ENCODE results near the gene SULT1A2. TPM values are rescaled to one million over a fixed set of nuclear protein-coding genes. Genes with fewer than 3 reads are reported as not detected.
"Not testable (repeated sequence)": the region's sequence is repeated elsewhere in the genome, so short reads cannot be mapped to it uniquely, and the experiment has no call there.

SULT1A2 gene
- total RNA-seq, 2 experiments from 2014 or later = 0.26 to 0.30 TPM

- H3K27ac Mint-ChIP-seq = no peak overlapping the region
- ChIA-PET CTCF (interaction anchor here (0.6 to 1.1 kb wide), 3 partner anchors 8 to 235 kb away, joined by 3 to 5 read pairs (median 3); no protein-coding TSS in a partner anchor), POLR2A (no interaction called here)
- peak; percentile 27 for DNase-seq
- intact Hi-C loops (cut with DNase I, micrococcal nuclease) = loop anchor here in 1 of 2 experiments (1.0 kb wide), 1 partner anchor 58 kb away; no protein-coding TSS in a partner anchor
- ATAC-seq = no peak
- H3K9me3 Mint-ChIP-seq (ENCODE audit: low read depth) = no peaks in the 10 kb centered on the region
- no peak overlapping the region for H3K4me3 Mint-ChIP-seq
- H3K27me3 Mint-ChIP-seq = no peaks in the 10 kb centered on the region
- H3K4me1 Mint-ChIP-seq = peaks cover 10% of the 10 kb centered on the region
- H3K36me3 Mint-ChIP-seq (ENCODE audit: low read depth) = no peaks in the 10 kb centered on the region
These were observed 47.5 kb downstream of the SULT1A2 start for GRCh38 chr16:28549301-28549899.

- no peaks in the 10 kb centered on the region for H3K9me3 Mint-ChIP-seq (ENCODE audit: low read depth)
- no peak for DNase-seq
- peaks cover 10% of the 10 kb centered on the region for H3K4me1 Mint-ChIP-seq
- ChIA-PET CTCF (interaction anchor here (1.1 to 1.3 kb wide), 2 partner anchors 14 to 69 kb away, joined by 4 to 5 read pairs; no protein-coding TSS in a partner anchor), POLR2A (no interaction called here)
- no peaks in the 10 kb centered on the region for H3K27me3 Mint-ChIP-seq
- ATAC-seq = no peak
- intact Hi-C loops (cut with DNase I, micrococcal nuclease) = no loop called here
- H3K27ac Mint-ChIP-seq = no peak overlapping the region
- no peaks in the 10 kb centered on the region for H3K36me3 Mint-ChIP-seq (ENCODE audit: low read depth)
- H3K4me3 Mint-ChIP-seq = no peak overlapping the region
These were observed 48.5 kb downstream of the SULT1A2 start for GRCh38 chr16:28548306-28548802.

GRCh38 chr16:28546626-28547025 is 50.2 kb downstream of the SULT1A2 start:
- H3K27ac Mint-ChIP-seq = no peak overlapping the region
- no peaks in the 10 kb centered on the region for H3K9me3 Mint-ChIP-seq (ENCODE audit: low read depth)
- H3K4me3 Mint-ChIP-seq = no peak overlapping the region
- H3K27me3 Mint-ChIP-seq = no peaks in the 10 kb centered on the region
- CTCF ChIA-PET = no interaction called here
- intact Hi-C loops (cut with DNase I, micrococcal nuclease) = no loop called here
- POLR2A ChIA-PET = no interaction called here
- ATAC-seq (no peak), DNase-seq (no peak)
- H3K36me3 Mint-ChIP-seq (ENCODE audit: low read depth) = no peaks in the 10 kb centered on the region
- H3K4me1 Mint-ChIP-seq = peaks cover 12% of the 10 kb centered on the region

- H3K9me3 Mint-ChIP-seq (ENCODE audit: low read depth); CTCF ChIA-PET; H3K27me3 Mint-ChIP-seq; intact Hi-C loops (cut with DNase I, micrococcal nuclease); H3K27ac Mint-ChIP-seq; H3K36me3 Mint-ChIP-seq (ENCODE audit: low read depth); H3K4me3 Mint-ChIP-seq; ATAC-seq; POLR2A ChIA-PET; DNase-seq: not testable (repeated sequence)
- H3K4me1 Mint-ChIP-seq = peaks cover 12% of the 10 kb centered on the region
These were observed 50.9 kb downstream of the SULT1A2 start for GRCh38 chr16:28545964-28546363.

- H3K36me3 Mint-ChIP-seq (ENCODE audit: low read depth) = no peaks in the 10 kb centered on the region
- CTCF ChIA-PET = no interaction called here
- DNase-seq (no peak), ATAC-seq (no peak)
- H3K27me3 Mint-ChIP-seq = no peaks in the 10 kb centered on the region
- no peaks in the 10 kb centered on the region for H3K9me3 Mint-ChIP-seq (ENCODE audit: low read depth)
- peaks cover 12% of the 10 kb centered on the region for H3K4me1 Mint-ChIP-seq
- no peak overlapping the region for H3K4me3 Mint-ChIP-seq
- POLR2A ChIA-PET = interaction anchor here (0.6 kb wide), 1 partner anchor 20 kb away, joined by 3 read pairs; no protein-coding TSS in a partner anchor
- H3K27ac Mint-ChIP-seq = no peak overlapping the region
- intact Hi-C loops (cut with DNase I, micrococcal nuclease) = no loop called here
These were observed 51.9 kb downstream of the SULT1A2 start for GRCh38 chr16:28544998-28545397.

GRCh38 chr16:28543072-28543471 is 53.8 kb downstream of the SULT1A2 start:
- Mint-ChIP-seq H3K36me3 (ENCODE audit: low read depth) (no peaks in the 10 kb centered on the region), H3K4me1 (peaks cover 7% of the 10 kb centered on the region), H3K27me3 (no peaks in the 10 kb centered on the region), H3K27ac (no peak overlapping the region), H3K9me3 (ENCODE audit: low read depth) (no peaks in the 10 kb centered on the region), H3K4me3 (no peak overlapping the region)
- ATAC-seq (no peak), DNase-seq (no peak)
- POLR2A ChIA-PET = no interaction called here
- intact Hi-C loops (cut with DNase I, micrococcal nuclease) = no loop called here
- CTCF ChIA-PET = no interaction called here

GRCh38 chr16:28542646-28543045 is 54.2 kb downstream of the SULT1A2 start:
- CTCF ChIA-PET = no interaction called here
- no peak overlapping the region for H3K27ac Mint-ChIP-seq
- ATAC-seq = no peak
- no peaks in the 10 kb centered on the region for H3K9me3 Mint-ChIP-seq (ENCODE audit: low read depth)
- no peak overlapping the region for H3K4me3 Mint-ChIP-seq
- no peaks in the 10 kb centered on the region for H3K27me3 Mint-ChIP-seq
- H3K36me3 Mint-ChIP-seq (ENCODE audit: low read depth) = no peaks in the 10 kb centered on the region
- DNase-seq = no peak
- POLR2A ChIA-PET = no interaction called here
- intact Hi-C loops (cut with DNase I, micrococcal nuclease) = no loop called here
- peaks cover 7% of the 10 kb centered on the region for H3K4me1 Mint-ChIP-seq

Other genes with a start within 250 kb of the SULT1A2 start
- 1 to 10 TPM; 1.7 to 1.8 TPM for gene NPIPB6, start 233.5 kb downstream of the SULT1A2 start, total RNA-seq
- gene EIF3CL, start 193.2 kb downstream of the SULT1A2 start, total RNA-seq = 100 to 1,000 TPM; 121 to 294 TPM
- gene NPIPB7, start 124.7 kb downstream of the SULT1A2 start, total RNA-seq = under 1 TPM in 1 of 2 experiments, not detected in 1; 0.42 TPM
- 10 to 100 TPM; 19.0 to 24.6 TPM for gene CLN3, start 105.0 kb downstream of the SULT1A2 start, total RNA-seq
- gene APOBR, start 102.4 kb downstream of the SULT1A2 start, total RNA-seq = 1 to 10 TPM; 1.8 to 2.4 TPM
- gene IL27, start 90.2 kb downstream of the SULT1A2 start, total RNA-seq = not detected
- not detected for gene NUPR1, start 58.1 kb downstream of the SULT1A2 start, total RNA-seq
- gene SGF29, start 43.1 kb downstream of the SULT1A2 start, total RNA-seq = 10 to 100 TPM; 23.6 to 35.5 TPM
- gene SULT1A1, start 13.0 kb upstream of the SULT1A2 start, total RNA-seq = 10 to 100 TPM; 12.1 to 13.9 TPM
- under 1 TPM in 1 of 2 experiments, not detected in 1; 0.37 TPM for gene NPIPB8, start 41.0 kb upstream of the SULT1A2 start, total RNA-seq
- 100 to 1,000 TPM; 877 to 952 TPM for gene EIF3C, start 114.4 kb upstream of the SULT1A2 start, total RNA-seq
- under 1 TPM; 0.83 to 0.91 TPM for gene NPIPB9, start 154.7 kb upstream of the SULT1A2 start, total RNA-seq
- gene ATXN2L, start 225.9 kb upstream of the SULT1A2 start, total RNA-seq = 100 to 1,000 TPM; 298 to 319 TPM
- 100 to 1,000 TPM; 224 to 241 TPM for gene TUFM, start 249.3 kb upstream of the SULT1A2 start, total RNA-seq